GM19438 (cell line): ENCODE measurements around the gene GLI3.

Source experiments
- ATAC-seq: cut with Tn5 transposase; IDR thresholded peaks from one replicate; pipeline ENCODE4 v1.9.1; 2021; ENCODE audit warnings: low read depth; ENCODE audit not compliant: unreplicated experiment

The GLI3 gene

GRCh38 chr7:42014625-42015618 is 222.1 kb downstream of the GLI3 start:
- no peak for ATAC-seq

- ATAC-seq: no peak
Observed at GRCh38 chr7:42012786-42013360, 224.1 kb downstream of the GLI3 start.

- ATAC-seq: no peak
Observed at GRCh38 chr7:42012313-42012712, 224.7 kb downstream of the GLI3 start.

GRCh38 chr7:42011846-42012245 is 225.2 kb downstream of the GLI3 start:
- ATAC-seq: no peak

- no peak for ATAC-seq
Observed at GRCh38 chr7:42010751-42011150, 226.3 kb downstream of the GLI3 start.

GRCh38 chr7:42006801-42007513 is 230.1 kb downstream of the GLI3 start:
- ATAC-seq: no peak

- no peak for ATAC-seq
Observed at GRCh38 chr7:42002654-42003053, 234.4 kb downstream of the GLI3 start.

GRCh38 chr7:41999736-42000283 is 237.2 kb downstream of the GLI3 start:
- peak; percentile 65 for ATAC-seq

GRCh38 chr7:41998041-41998440 is 239.0 kb downstream of the GLI3 start:
- no peak for ATAC-seq

GRCh38 chr7:41997151-41997550 is 239.9 kb downstream of the GLI3 start:
- no peak for ATAC-seq

GRCh38 chr7:41996381-41997035 is 240.5 kb downstream of the GLI3 start:
- no peak for ATAC-seq

- ATAC-seq: no peak
Observed at GRCh38 chr7:41995632-41996271, 241.3 kb downstream of the GLI3 start.

- ATAC-seq: no peak
Observed at GRCh38 chr7:41994746-41995110, 242.3 kb downstream of the GLI3 start.

GRCh38 chr7:41994036-41994745 is 242.8 kb downstream of the GLI3 start:
- ATAC-seq: no peak

GRCh38 chr7:41992881-41993867 is 243.8 kb downstream of the GLI3 start:
- no peak for ATAC-seq

- no peak for ATAC-seq
Observed at GRCh38 chr7:41984888-41985287, 252.1 kb downstream of the GLI3 start.

- no peak for ATAC-seq
Observed at GRCh38 chr7:41981046-41982040, 255.7 kb downstream of the GLI3 start.
